GM10266 (cell line): ENCODE measurements around the gene LENG8.
A peak's percentile ranks its signal among the peaks of the same experiment; 100 is the strongest.
"Not testable (repeated sequence)": the region's sequence is repeated elsewhere in the genome, so short reads cannot be mapped to it uniquely, and the experiment has no call there.

Source experiments
- DNase-seq: peaks from one replicate; pipeline ENCODE4 v3.0.0; 2012; ENCODE audit errors: extremely low spot score
- CTCF ChIP-seq: IDR thresholded peaks from 2 replicates; pipeline ENCODE4 v1.5.1; 2012; ENCODE audit warnings: mild to moderate bottlenecking, low read depth; ENCODE audit not compliant: control insufficient read depth, insufficient read depth; ENCODE audit errors: missing control alignments

Gene LENG8

DNA sequence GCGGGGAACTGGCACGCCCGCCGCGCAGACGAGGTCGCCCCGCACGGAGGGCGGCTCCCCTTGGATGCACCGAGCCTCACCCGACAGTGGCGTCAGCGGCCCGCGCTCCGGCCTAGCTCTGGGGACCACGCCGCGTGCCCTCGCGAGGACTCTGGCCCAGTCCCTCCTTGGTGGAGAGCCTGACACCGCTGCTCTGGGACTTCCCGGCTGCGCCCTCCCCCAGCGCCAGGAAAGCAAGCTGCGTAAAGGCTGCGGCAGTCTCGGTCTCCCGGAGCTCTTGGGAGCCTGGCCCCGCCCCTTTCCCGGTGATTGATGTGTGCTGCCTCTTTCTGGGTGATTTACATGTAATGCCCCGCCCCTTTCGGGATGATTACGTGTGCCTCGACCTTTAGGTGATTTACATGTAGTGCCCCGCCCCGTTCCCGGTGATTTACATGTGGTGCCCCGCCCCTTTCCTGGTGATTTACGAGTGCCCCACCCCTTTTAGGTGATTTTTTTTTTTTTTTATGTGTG is 14.6 kb downstream of the LENG8 start, which contains the start of gene LENG9:
Gene LENG9, minus strand, starts transcription at position 248 of the 513 bp plus-strand sequence. CDS start 252 bp downstream, outside the sequence.
- TF ChIP-seq CTCF: no peak
- DNase-seq: peak; percentile 97

- peak; percentile 93 for DNase-seq
- TF ChIP-seq CTCF: no peak
Observed at GRCh38 chr19:54464044-54464629, 15.1 kb downstream of the LENG8 start.

GRCh38 chr19:54464630-54465425 is 15.8 kb downstream of the LENG8 start:
- no peak for TF ChIP-seq CTCF
- peak; percentile 95 for DNase-seq

DNA sequence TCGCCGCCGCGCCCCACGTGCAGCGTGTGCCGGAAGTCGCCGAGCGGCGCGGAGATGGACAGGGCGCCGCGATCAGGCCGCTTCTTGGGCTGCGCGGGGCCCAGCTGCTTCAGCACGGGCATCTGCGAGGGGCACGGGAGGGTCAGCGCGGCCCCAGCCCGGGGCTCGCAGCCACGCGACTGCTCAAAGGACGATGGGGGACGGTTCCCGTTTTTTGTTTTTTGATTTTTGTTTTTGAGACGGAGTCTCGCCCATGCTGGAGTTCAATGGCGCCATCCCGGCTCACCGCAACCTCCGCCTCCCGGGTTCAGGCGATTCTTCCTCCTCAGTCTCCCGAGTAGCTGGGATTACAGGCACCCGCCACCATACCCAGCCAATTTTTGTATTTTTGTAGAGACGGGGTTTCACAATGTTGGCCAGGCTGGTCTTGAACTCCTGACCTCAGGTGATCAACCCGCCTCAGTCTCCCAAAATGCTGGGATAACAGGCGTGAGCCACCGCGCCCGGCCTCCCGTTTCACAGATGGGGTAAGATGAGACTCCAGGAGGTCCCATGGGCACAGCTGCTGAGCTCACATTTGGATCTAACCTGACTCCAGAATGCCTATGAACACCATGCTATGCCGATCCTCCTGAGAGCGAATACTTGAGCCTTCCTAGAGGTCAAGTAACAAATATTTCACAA is 16.6 kb downstream of the LENG8 start:
- no peak for DNase-seq

GRCh38 chr19:54466110-54466480 is 17.1 kb downstream of the LENG8 start:
- DNase-seq: not testable (repeated sequence)

More for the DNA sequence above, 16.6 kb downstream of the LENG8 start:
- no peak for TF ChIP-seq CTCF

DNA sequence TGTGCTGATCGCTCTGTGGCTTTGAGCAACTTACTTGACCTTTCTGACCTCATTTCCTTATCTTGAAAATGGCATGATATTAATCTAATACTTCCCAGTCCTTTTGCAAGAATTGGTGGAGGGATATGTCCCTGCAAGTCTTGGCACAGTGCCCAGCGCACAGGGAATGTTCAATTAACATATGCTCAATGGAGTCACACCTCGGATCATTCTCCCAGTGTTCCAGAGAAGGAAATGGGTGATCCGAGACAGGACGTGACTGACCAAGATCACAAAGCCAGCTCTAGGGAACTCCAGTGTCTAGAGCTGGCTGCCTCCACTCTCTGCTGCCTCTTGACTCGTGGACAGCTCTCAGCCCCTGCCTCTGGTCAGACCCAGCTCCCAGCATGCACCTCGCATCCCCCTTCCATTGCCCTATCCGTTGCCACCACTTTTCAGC is 20.5 kb downstream of the LENG8 start:
- DNase-seq: no peak

More for the DNA sequence above, 20.5 kb downstream of the LENG8 start:
- no peak for TF ChIP-seq CTCF
